ENCODE measurements around the gene SLC25A11.

SLC25A11 gene

DNA sequence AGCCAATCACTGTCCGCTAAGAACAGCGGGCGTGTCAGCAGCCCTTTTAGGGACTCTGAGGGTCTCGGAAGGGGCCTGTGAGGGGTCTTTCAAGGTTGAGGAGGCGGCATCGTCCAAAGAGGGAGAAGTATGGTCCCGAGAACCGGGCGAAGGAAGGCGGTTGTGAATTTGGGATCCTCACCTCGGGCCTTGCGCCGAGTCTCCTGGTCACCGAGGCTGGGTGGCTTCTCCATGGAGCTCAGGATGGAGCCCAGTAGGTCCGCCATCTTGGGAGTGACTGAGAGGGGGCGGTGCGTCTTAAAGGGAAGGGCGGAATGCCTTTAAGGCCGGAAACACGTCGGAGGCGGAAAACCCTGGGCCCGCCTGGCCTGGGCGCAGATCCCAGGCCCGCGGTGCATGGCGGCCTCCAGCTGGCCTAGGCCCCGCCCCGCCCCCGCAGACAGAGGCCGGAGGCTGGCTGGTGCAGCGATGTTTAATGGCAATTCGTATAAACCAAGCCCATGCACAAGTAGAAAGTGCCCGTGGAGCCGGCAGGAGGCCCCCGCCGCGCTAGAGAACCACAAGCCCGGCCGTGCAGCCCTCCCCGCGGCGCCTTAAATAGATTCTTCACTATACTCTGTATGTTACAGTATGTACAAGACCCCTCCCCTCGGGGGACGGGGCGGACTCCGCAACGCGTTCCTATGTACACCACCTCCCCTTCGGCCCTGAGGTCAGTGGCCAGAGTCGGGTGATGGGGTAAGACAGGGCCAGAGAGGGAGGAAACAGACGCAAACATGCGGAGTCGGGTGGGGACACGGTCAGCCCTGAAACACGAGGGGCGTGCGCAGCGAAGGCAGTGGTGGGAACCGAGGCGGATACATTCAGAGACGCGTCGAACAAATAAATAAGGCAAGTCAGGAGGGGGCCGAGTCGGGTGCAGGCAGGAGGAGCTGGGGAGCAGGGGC is 28.0 kb upstream of the SLC25A11 start, which contains the start of gene SPAG7:
Gene SPAG7 (minus strand): TSS at position 279 of the 947 bp plus-strand sequence. CDS start 13 bp downstream, at position 266.
- TF ChIP-seq TAF1 (IDR thresholded peaks at IDR 0.05; ENCODE audit: borderline replicate concordance, insufficient read depth, low read length) = peak; percentile 96
- TF ChIP-seq SIN3A (IDR thresholded peaks at IDR 0.05; ENCODE audit: borderline replicate concordance, insufficient read depth, low read length) = peak; percentile 88; the same call in 1 of the 2 replicates
- TF ChIP-seq FOXP2 (optimal IDR thresholded peaks at IDR 0.05; ENCODE audit: borderline replicate concordance, extremely low read depth, extremely low read length, insufficient read depth) = peak; percentile 86
- peak; percentile 78 for TF ChIP-seq POLR2AphosphoS5 (IDR thresholded peaks at IDR 0.05; ENCODE audit: low read depth, low read length)
- TF ChIP-seq, protein P1, sequence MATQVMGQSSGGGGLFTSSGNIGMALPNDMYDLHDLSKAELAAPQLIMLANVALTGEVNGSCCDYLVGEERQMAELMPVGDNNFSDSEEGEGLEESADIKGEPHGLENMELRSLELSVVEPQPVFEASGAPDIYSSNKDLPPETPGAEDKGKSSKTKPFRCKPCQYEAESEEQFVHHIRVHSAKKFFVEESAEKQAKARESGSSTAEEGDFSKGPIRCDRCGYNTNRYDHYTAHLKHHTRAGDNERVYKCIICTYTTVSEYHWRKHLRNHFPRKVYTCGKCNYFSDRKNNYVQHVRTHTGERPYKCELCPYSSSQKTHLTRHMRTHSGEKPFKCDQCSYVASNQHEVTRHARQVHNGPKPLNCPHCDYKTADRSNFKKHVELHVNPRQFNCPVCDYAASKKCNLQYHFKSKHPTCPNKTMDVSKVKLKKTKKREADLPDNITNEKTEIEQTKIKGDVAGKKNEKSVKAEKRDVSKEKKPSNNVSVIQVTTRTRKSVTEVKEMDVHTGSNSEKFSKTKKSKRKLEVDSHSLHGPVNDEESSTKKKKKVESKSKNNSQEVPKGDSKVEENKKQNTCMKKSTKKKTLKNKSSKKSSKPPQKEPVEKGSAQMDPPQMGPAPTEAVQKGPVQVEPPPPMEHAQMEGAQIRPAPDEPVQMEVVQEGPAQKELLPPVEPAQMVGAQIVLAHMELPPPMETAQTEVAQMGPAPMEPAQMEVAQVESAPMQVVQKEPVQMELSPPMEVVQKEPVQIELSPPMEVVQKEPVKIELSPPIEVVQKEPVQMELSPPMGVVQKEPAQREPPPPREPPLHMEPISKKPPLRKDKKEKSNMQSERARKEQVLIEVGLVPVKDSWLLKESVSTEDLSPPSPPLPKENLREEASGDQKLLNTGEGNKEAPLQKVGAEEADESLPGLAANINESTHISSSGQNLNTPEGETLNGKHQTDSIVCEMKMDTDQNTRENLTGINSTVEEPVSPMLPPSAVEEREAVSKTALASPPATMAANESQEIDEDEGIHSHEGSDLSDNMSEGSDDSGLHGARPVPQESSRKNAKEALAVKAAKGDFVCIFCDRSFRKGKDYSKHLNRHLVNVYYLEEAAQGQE (IDR thresholded peaks at IDR 0.05; ENCODE audit: insufficient read depth in 1 of 2, low read depth in 2 of 2, low read length in 2 of 2) = no peak

DNA sequence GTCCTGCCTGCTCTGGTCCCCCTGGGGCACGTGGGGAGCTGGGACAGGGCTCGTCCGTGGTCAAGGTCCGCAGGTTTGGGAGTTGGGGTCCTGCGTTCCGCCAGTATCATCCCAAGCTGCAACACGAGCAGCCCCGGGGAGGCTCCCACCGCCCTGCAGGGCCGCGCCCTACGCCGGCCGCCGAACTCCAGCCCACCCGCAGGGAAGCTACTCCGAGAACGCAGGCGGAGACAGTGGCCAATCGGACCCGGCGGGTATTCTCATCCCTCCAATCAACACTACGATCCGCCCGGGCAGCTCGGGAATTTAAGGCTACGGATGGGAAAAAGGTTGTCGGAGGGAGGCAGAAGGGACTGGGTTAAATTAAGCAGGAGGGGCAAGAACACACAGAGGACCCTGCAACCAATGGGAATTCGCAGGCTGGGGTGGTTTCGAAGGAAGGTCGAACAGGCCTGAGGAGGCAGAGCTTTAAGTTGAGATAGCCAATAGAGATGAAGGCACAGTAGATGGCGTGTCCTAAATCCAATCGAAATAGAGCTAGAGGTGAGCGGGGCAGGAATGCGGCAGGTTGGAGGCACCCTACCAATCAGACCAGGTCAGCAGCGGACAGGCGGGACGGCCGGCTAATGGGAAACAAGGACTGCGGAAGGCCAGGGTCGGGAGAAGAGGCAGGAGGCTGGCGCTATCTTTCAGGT is 27.1 kb upstream of the SLC25A11 start:
- TF ChIP-seq SIN3A (IDR thresholded peaks at IDR 0.05; ENCODE audit: borderline replicate concordance, insufficient read depth, low read length) (no peak), POLR2AphosphoS5 (IDR thresholded peaks at IDR 0.05; ENCODE audit: low read depth, low read length) (no peak; the same call in 1 of the 2 replicates), FOXP2 (optimal IDR thresholded peaks at IDR 0.05; ENCODE audit: borderline replicate concordance, extremely low read depth, extremely low read length, insufficient read depth) (no peak), TAF1 (IDR thresholded peaks at IDR 0.05; ENCODE audit: borderline replicate concordance, insufficient read depth, low read length) (0 out of 2 replicates have a peak, but pooled peaks have one; percentile 34)

DNA sequence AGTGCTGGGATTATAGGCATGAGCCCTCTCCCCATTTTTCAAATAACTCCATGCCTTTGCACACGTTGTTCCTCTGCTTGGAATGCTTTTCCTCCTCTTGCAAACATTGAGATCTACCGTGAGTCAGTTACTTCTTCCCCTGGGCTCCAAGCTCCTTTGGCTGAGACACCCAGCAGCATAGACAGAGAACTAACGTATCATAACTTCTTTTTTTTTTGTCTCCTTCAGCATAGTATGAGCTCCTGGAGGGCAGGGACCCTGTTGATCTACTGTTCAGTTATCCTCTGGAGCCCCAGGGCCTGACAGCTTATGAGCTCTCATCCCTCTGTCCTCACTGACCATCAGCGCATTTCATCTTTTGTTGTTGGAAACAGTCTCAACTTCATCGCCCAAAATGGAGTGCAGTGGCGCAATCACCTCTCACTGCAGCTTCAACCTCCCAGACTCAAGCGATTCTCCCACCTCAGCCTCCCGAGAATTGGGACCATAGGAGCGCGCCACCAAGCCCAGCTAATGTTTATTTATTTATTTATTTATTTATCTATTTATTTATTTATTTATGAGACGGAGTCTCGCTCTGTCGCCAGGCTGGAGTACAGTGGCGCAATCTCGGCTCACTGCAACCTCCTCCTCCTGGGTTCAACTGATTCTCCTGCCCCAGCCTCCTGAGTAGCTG is 25.6 kb upstream of the SLC25A11 start:
- no peak for TF ChIP-seq FOXP2 (optimal IDR thresholded peaks at IDR 0.05; ENCODE audit: borderline replicate concordance, extremely low read depth, extremely low read length, insufficient read depth)
- TF ChIP-seq, protein P1 (IDR thresholded peaks at IDR 0.05; ENCODE audit: insufficient read depth in 1 of 2, low read depth in 2 of 2, low read length in 2 of 2) = no peak

DNA sequence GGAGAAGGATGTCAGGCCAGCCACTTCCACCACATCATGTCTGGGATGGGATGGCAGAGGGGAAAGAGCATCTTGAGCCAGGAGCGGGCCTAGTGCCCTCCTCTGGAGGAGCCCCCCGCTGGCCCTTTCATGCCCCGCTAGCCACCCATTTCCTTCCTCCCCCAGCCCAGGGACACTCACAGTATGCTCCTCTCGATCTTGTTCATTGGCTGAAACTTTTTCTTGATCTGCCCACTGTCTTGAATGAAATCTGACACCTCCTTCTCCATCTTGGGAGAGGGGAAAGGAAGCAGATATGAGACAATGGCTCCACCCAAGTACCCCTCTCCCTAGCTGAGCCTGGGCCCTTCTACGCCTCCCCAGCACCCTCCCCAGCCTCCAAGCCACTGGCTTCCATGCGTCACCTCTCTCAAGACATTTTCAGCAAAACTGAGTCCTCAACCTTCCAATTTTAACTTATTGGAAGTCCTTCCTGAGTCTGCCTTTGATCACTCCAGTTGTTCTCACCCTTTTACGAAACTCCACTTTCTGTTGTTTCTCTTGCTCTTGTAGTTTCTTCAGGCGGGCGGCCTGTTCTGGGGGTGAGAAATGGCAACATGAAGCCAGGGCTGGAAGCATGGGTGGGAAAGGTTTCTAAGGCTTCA is 20.6 kb upstream of the SLC25A11 start:
- no peak for TF ChIP-seq TAF1 (IDR thresholded peaks at IDR 0.05; ENCODE audit: borderline replicate concordance, insufficient read depth, low read length)
- no peak for TF ChIP-seq SIN3A (IDR thresholded peaks at IDR 0.05; ENCODE audit: borderline replicate concordance, insufficient read depth, low read length)
- no peak for TF ChIP-seq POLR2AphosphoS5 (IDR thresholded peaks at IDR 0.05; ENCODE audit: low read depth, low read length)
- TF ChIP-seq, protein P1 (IDR thresholded peaks at IDR 0.05; ENCODE audit: insufficient read depth in 1 of 2, low read depth in 2 of 2, low read length in 2 of 2) = no peak
- TF ChIP-seq FOXP2 (optimal IDR thresholded peaks at IDR 0.05; ENCODE audit: borderline replicate concordance, extremely low read depth, extremely low read length, insufficient read depth) = no peak
